Measurements from ENCODE around the gene ZEB2.

The ZEB2 gene

GRCh38 chr2:144519934-144520731 lies at the start of gene ZEB2:
Gene ZEB2, minus strand, starts transcription at chr2:144520119. Its CDS starts 2,769 bp downstream, at chr2:144517350.
- peak within 1 kb of the TSS; percentile 84 for H3K4me3 ChIP-seq (replicated peaks in 1 of 2; ENCODE audit: low read depth in 2 of 2, low read length in 2 of 2)
- peak; percentile 71 for TF ChIP-seq CTCF (IDR thresholded peaks at IDR 0.05; ENCODE audit: low read depth, low read length)
- DNase-seq (ENCODE audit: low read depth in 2 of 2) = peak; percentile 81 to 96

DNA sequence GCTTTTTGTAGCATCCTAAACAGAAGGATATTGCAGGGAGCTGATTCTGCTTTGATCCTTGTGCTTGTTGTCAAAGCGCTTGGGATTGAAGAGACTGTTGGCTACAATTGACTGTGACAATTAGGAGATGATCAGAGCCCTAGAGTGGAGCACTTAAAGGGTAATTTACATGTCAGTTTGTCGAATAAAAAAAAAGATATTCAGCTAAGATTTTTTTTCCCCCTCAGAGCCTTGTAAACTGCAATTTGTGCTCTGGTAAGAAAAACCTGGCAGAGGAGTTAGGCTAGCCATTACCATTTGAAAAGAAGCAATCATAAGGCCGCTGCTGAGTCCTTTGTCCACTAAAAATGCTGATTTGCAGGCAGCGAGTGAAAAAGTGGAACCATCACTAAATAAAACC lies 47.8 kb upstream of the ZEB2 start:
- H3K4me3 ChIP-seq (replicated peaks in 1 of 2; ENCODE audit: low read depth in 2 of 2, low read length in 2 of 2) = no peak overlapping the region
- DNase-seq (ENCODE audit: low read depth in 2 of 2) = no peak
- no peak for TF ChIP-seq CTCF (IDR thresholded peaks at IDR 0.05; ENCODE audit: low read depth, low read length)

GRCh38 chr2:144566448-144566847 lies 46.5 kb upstream of the ZEB2 start:
- no peak for DNase-seq (ENCODE audit: low read depth in 2 of 2)
- TF ChIP-seq CTCF (IDR thresholded peaks at IDR 0.05; ENCODE audit: low read depth, low read length) = no peak

GRCh38 chr2:144560251-144560650 lies 40.3 kb upstream of the ZEB2 start:
- TF ChIP-seq CTCF (IDR thresholded peaks at IDR 0.05; ENCODE audit: low read depth, low read length) = no peak
- no peak for DNase-seq (ENCODE audit: low read depth in 2 of 2)
- H3K4me3 ChIP-seq (replicated peaks in 1 of 2; ENCODE audit: low read depth in 2 of 2, low read length in 2 of 2) = no peak overlapping the region

More at GRCh38 chr2:144566448-144566847, 46.5 kb upstream of the ZEB2 start:
- no peak overlapping the region for H3K4me3 ChIP-seq (replicated peaks in 1 of 2; ENCODE audit: low read depth in 2 of 2, low read length in 2 of 2)

DNA sequence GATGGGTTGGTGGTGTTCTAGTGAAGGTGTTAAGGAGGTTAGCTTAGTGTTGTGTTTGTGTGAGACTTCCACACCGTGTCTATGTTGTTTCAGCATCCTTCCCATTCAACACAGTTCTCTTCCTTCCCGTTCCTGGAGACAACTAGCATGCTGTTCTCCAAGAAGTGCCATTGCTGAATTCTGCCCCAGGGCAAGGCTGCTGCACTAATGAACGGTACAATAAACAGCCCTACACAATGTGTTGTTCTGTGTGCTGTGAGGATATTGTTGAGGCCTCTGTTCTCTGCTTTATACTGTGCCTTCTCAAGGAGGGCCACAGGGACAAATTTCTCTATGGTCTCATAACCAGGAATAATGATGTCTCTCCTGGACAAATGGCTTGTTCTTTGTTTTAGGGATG lies 39.8 kb upstream of the ZEB2 start:
- TF ChIP-seq CTCF (IDR thresholded peaks at IDR 0.05; ENCODE audit: low read depth, low read length) = no peak
- H3K4me3 ChIP-seq (replicated peaks in 1 of 2; ENCODE audit: low read depth in 2 of 2, low read length in 2 of 2) = no peak overlapping the region
- DNase-seq (ENCODE audit: low read depth in 2 of 2) = no peak

DNA sequence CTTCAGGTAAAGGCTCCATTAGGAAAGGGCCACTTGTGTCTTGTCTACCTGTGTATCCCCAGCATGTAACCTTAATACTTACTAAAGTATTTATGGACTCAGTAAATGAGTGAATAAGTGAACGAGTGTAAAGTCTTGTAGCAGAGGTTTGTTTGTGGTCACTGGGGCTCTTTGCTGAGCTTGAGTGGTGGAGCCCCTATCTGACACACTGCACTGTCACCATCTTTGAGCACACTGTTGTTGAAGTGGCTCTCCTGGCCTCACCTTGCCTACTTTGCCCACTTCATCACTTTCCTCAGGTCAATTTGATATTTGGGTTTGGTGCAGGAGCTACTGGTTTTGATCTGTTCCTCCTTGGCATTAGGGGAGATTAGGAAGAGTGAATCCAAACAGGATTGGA lies 39.3 kb upstream of the ZEB2 start:
- DNase-seq (ENCODE audit: low read depth in 2 of 2) = no peak
- TF ChIP-seq CTCF (IDR thresholded peaks at IDR 0.05; ENCODE audit: low read depth, low read length) = no peak
- H3K4me3 ChIP-seq (replicated peaks in 1 of 2; ENCODE audit: low read depth in 2 of 2, low read length in 2 of 2) = no peak overlapping the region
